ENCODE measurements around the gene MPI. TPM values are rescaled to one million over a fixed set of nuclear protein-coding genes. Genes with fewer than 3 reads are reported as not detected.

Gene MPI
- total RNA-seq, 2 experiments from 2014 or later: 67.1 to 74.3 TPM

DNA sequence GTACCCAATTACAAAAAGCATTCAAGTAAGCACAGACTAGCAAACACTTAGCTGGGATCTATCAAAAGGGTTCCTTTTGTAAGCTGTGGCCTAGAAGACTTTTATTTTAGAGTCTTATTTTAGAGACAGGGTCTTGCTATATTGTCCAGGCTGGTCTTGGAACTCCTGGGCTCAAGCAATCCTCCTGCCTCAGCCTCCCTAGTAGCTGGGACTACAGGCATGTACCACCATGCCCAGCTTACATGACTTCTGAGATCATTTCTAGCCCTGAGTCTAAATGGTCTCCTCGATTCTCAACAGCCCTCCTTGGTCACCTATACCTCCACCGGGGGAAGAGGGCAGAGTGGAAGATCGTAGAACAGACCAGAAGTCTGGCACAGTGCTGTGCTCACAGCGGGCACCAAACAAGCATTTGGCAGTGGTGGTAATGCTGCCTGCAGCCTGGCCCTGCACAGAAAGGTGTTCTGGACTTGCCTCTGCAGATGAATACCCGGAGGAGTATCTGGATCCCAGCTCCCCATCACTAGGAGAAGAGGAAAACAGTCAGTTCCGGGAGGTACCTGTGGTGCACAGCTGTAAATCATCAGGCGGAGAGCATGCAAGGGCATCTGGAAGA is 14.5 kb downstream of the MPI start:
- ATAC-seq (no peak), DNase-seq (no peak)
- Mint-ChIP-seq H3K4me1 (ENCODE audit: low read depth) (peaks cover 26% of the 10 kb centered on the region), H3K27me3 (no peaks in the 10 kb centered on the region), H3K9me3 (no peaks in the 10 kb centered on the region), H3K4me3 (peak overlapping the region; percentile 88), H3K27ac (no peak overlapping the region), H3K36me3 (ENCODE audit: low read depth) (peaks cover 24% of the 10 kb centered on the region)
- ChIA-PET POLR2A (interaction anchor here (0.9 to 1.9 kb wide), 5 partner anchors 13 to 66 kb away, joined by 3 to 5 read pairs (median 4); partner anchors contain the start of gene COX5A), CTCF (interaction anchor here (0.6 to 1.6 kb wide), 6 partner anchors 35 to 266 kb away, joined by 3 to 4 read pairs (median 4); no protein-coding TSS in a partner anchor)
- TF ChIP-seq, protein P1, sequence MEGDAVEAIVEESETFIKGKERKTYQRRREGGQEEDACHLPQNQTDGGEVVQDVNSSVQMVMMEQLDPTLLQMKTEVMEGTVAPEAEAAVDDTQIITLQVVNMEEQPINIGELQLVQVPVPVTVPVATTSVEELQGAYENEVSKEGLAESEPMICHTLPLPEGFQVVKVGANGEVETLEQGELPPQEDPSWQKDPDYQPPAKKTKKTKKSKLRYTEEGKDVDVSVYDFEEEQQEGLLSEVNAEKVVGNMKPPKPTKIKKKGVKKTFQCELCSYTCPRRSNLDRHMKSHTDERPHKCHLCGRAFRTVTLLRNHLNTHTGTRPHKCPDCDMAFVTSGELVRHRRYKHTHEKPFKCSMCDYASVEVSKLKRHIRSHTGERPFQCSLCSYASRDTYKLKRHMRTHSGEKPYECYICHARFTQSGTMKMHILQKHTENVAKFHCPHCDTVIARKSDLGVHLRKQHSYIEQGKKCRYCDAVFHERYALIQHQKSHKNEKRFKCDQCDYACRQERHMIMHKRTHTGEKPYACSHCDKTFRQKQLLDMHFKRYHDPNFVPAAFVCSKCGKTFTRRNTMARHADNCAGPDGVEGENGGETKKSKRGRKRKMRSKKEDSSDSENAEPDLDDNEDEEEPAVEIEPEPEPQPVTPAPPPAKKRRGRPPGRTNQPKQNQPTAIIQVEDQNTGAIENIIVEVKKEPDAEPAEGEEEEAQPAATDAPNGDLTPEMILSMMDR (IDR thresholded peaks at IDR 0.05): no peak
- intact Hi-C loops (cut with micrococcal nuclease): no loop called here

DNA sequence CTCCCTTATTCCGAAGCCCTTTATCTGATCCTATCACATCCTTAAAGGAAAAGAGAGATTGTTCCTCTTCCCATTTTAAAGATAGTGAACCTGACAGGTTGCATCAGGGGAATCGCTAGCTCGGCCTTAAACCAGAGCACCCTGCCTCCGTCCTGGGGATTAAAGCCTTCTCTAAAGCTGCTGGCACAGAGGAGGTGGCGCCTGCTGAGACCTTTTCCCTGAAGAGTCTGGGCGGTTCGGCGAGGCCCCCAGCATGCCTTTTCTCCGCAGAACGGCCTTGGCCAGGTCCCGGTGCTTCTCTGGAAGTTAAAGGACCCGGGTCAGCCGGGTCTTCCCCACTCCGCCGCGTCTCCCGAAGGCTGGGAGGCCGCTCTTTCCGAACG is 16.2 kb downstream of the MPI start:
- Mint-ChIP-seq H3K27me3 (no peaks in the 10 kb centered on the region), H3K36me3 (ENCODE audit: low read depth) (peaks cover 21% of the 10 kb centered on the region), H3K27ac (peak overlapping the region; percentile 81), H3K4me1 (ENCODE audit: low read depth) (peaks cover 26% of the 10 kb centered on the region), H3K9me3 (no peaks in the 10 kb centered on the region), H3K4me3 (peak overlapping the region; percentile 88)
- DNase-seq: peak; percentile 46
- ChIA-PET CTCF (interaction anchor here (0.7 to 2.5 kb wide), 20 partner anchors 10 to 416 kb away, joined by 3 to 18 read pairs (median 3); partner anchors contain the start of genes C15orf39, CSK, MPI and ULK3), POLR2A (interaction anchor here (0.7 to 2.6 kb wide), 7 partner anchors 9 to 62 kb away, joined by 3 to 20 read pairs (median 4); partner anchors contain the start of gene MPI)
- peak; percentile 29 for ATAC-seq
- intact Hi-C loops (cut with micrococcal nuclease): no loop called here
- TF ChIP-seq, protein P1 (IDR thresholded peaks at IDR 0.05): no peak

DNA sequence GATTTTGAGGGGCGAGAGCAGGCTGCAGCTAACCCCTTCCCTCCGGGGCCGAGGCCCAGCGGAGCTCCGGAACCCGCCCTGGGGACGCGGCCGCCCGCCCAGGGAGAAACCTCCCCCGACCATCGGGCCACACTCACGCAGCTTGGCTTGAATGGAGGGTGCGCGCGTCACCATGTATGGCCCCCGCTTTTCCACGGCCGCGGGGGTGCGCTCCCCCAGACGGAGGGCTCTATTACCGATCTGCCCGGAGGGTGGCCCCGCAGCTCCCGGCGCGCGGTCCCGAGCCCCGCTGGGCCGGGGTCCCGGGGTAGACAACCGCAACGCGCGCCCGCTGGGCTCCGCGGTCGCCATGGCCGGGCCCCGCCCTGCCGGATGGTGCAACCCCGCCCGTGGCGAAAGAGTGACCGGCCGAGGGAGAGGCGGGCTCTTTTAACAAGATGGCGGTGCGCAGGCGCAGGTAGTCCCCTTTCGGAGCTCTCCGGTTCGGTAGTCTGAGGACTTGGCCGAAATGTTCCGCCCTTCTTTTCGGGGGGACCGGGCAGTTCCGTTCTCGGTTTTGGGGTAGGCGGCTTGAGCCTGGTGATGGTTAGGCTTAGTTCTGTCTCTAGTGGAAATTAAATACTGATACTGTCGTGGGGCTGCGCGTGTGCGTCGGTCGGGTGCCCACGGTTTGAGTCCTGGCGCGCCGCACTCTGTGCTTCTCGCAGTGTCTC is 16.8 kb downstream of the MPI start, which contains the start of gene FAM219B:
FAM219B (minus strand) TSS at position 402 of the 713 bp plus-strand sequence; CDS start at position 351, 51 bp downstream.
- peak; percentile 89 for ATAC-seq
- POLR2A ChIA-PET: interaction anchor here (0.7 to 2.6 kb wide), 8 partner anchors 8 to 103 kb away, joined by 3 to 20 read pairs (median 4); partner anchors contain the start of gene MPI
- TF ChIP-seq, protein P1 (IDR thresholded peaks at IDR 0.05): no peak

DNA sequence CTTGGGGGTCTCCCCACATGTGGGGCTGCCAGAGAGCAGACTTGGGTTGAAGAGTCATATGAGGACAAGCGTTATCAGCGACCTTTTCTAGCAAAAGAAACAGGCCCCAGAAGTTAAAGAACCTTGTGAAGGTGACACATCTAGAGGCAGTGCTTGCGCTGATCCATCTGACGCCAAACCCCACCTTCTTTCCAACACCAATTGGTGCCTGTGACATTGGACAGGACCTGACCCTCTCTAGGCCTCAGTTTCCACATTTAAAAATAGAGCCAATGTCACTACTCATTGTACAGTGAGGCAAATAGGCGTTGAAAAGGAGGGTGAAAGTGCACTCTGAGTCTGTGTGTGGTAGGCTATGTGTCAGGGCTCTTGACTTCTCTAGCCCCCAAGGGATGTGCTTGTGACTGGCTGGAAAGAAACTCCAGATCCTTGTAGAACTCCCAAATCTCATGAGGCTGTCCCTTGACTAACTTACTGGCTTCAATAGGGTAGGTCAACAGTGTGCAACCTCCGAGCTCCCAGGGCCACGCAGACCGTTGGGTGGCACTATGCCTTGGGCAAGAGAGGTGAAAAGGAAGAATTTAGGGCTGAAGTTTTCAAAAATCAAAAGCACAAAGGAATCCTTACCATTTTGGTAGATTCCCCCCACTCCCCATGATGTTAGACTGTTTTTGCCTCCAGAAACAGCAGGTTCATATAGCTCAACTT is 17.5 kb downstream of the MPI start:
- POLR2A ChIA-PET: interaction anchor here (1.3 to 2.6 kb wide), 2 partner anchors 11 to 63 kb away, joined by 7 to 20 read pairs; no protein-coding TSS in a partner anchor
- Mint-ChIP-seq H3K9me3 (no peaks in the 10 kb centered on the region), H3K27ac (peak overlapping the region; percentile 89), H3K27me3 (no peaks in the 10 kb centered on the region), H3K36me3 (ENCODE audit: low read depth) (peaks cover 24% of the 10 kb centered on the region), H3K4me3 (peak overlapping the region; percentile 88), H3K4me1 (ENCODE audit: low read depth) (peaks cover 19% of the 10 kb centered on the region)
- TF ChIP-seq, protein P1 (IDR thresholded peaks at IDR 0.05): no peak
- ATAC-seq: peak; percentile 6
- CTCF ChIA-PET: interaction anchor here (0.7 to 2.5 kb wide), 10 partner anchors 11 to 418 kb away, joined by 3 to 18 read pairs (median 4); partner anchors contain the start of gene CSK
- DNase-seq: no peak
- intact Hi-C loops (cut with micrococcal nuclease): no loop called here

More for the DNA sequence above, 16.8 kb downstream of the MPI start, which contains the start of gene FAM219B:
- H3K27me3 Mint-ChIP-seq: no peaks in the 10 kb centered on the region
- H3K9me3 Mint-ChIP-seq: no peaks in the 10 kb centered on the region
- intact Hi-C loops (cut with micrococcal nuclease): no loop called here
- peak within 1 kb of the TSS; percentile 89 for H3K27ac Mint-ChIP-seq
- DNase-seq: peak; percentile 88
- CTCF ChIA-PET: interaction anchor here (0.7 to 2.5 kb wide), 20 partner anchors 10 to 417 kb away, joined by 3 to 18 read pairs (median 3); partner anchors contain the start of genes C15orf39, CSK, MPI and ULK3
- H3K36me3 Mint-ChIP-seq (ENCODE audit: low read depth): peaks cover 22% of the 10 kb centered on the region
- peaks cover 26% of the 10 kb centered on the region for H3K4me1 Mint-ChIP-seq (ENCODE audit: low read depth)
- peak within 1 kb of the TSS; percentile 88 for H3K4me3 Mint-ChIP-seq
